ENCODE data around the gene SLC25A1. TPM values are rescaled to one million over a fixed set of nuclear protein-coding genes. Genes with fewer than 3 reads are reported as not detected.

SLC25A1 gene
- total and polyA plus RNA-seq, 2 of the 8 experiments (the other 6 are each of a cell fraction or from before 2014, with no cell fraction given), result 110 to 148 TPM

- FAIRE-seq (no peak), DNase-seq (ENCODE audit: low read depth in 1 of 2, low spot score in 2 of 2) (no peak)
- Histone ChIP-seq H3K4me2 (ENCODE audit: insufficient read depth in 1 of 2, low read depth in 2 of 2, low read length in 2 of 2) (no peak overlapping the region), H3K4ac (replicated peaks; ENCODE audit: insufficient read length, low read depth, low read length) (peak overlapping the region; percentile 19), H3K79me1 (ENCODE audit: low read depth, low read length) (no peaks in the 10 kb centered on the region), H3K56ac (replicated peaks; ENCODE audit: insufficient read length, low read depth, low read length) (no peak overlapping the region), H2BK120ac (replicated peaks; ENCODE audit: low read depth, low read length) (no peak overlapping the region), H3K79me2 (ENCODE audit: control insufficient read depth in 1 of 2, insufficient read depth in 2 of 2, low read length in 2 of 2) (no peaks in the 10 kb centered on the region), H4K5ac (ENCODE audit: insufficient read length, low read depth, low read length) (no peak overlapping the region), H3K9me3 (ENCODE audit: insufficient read depth in 2 of 2, low read depth in 1 of 2, low read length in 1 of 2) (no peaks in the 10 kb centered on the region), H3K9ac (replicated peaks in 1 of 4; ENCODE audit: extremely low read depth in 1 of 4, low read depth in 3 of 4, low read length in 3 of 4) (no peak overlapping the region), H2AK5ac (ENCODE audit: low read depth, low read length) (no peak overlapping the region), H3K4me1 (replicated peaks in 1 of 4; ENCODE audit: control insufficient read depth in 3 of 4, insufficient read depth in 4 of 4, low read length in 3 of 4) (peaks cover 5 to 24% (median 16%) of the 10 kb centered on the region in 4 experiments; a peak in 6 of 7 replicates), H3K36me3 (ENCODE audit: control insufficient read depth in 2 of 4, insufficient read depth in 4 of 4, low read length in 3 of 4) (peaks cover 0 to 8% (median 2%) of the 10 kb centered on the region in 4 experiments; a peak in 3 of 8 replicates), H4K91ac (replicated peaks; ENCODE audit: insufficient read length, low read length) (no peak overlapping the region), H3K27ac (ENCODE audit: low read depth, low read length) (no peak overlapping the region), H2BK5ac (ENCODE audit: low read depth, low read length) (peak overlapping the region; percentile 13; the same call in 1 of the 2 replicates), H4K20me1 (replicated peaks in 1 of 2; ENCODE audit: control insufficient read depth in 1 of 2, insufficient read depth in 2 of 2, low read length in 2 of 2) (no peaks in the 10 kb centered on the region), H3K27me3 (replicated peaks in 1 of 4; ENCODE audit: control insufficient read depth in 3 of 4, extremely low read depth in 1 of 4, insufficient read depth in 3 of 4, low read length in 3 of 4) (no peaks in the 10 kb centered on the region), H3K18ac (ENCODE audit: extremely low read depth, low read length) (no peak overlapping the region), H2BK20ac (ENCODE audit: low read length) (peak overlapping the region; percentile 89), H3K23me2 (ENCODE audit: low read depth, low read length) (no peaks in the 10 kb centered on the region), H4K8ac (ENCODE audit: extremely low read depth, insufficient read depth, low read length) (0 out of 2 replicates have a peak overlapping the region, but pooled peaks have one; percentile 20), H3K4me3 (ENCODE audit: extremely low read depth in 1 of 4, insufficient read depth in 2 of 4, low read depth in 3 of 4, low read length in 4 of 4) (no peak overlapping the region), H2AFZ (ENCODE audit: low read length) (no peak overlapping the region), H3K14ac (ENCODE audit: insufficient read length) (no peak overlapping the region), H2BK15ac (ENCODE audit: low read length) (0 out of 2 replicates have a peak overlapping the region, but pooled peaks have one; percentile 34), H2BK12ac (ENCODE audit: low read depth, low read length) (no peak overlapping the region), H3K23ac (ENCODE audit: insufficient read length) (no peak overlapping the region)
- no peak for TF ChIP-seq GTF2F1 (IDR thresholded peaks at IDR 0.05; ENCODE audit: borderline replicate concordance, low read depth, low read length)
- TF ChIP-seq SAP30 (IDR thresholded peaks at IDR 0.05; ENCODE audit: insufficient read depth, insufficient replicate concordance, low read length), result no peak
- CTCF ChIA-PET (ENCODE audit: partially characterized antibody), result interaction anchor here (1.1 to 1.7 kb wide), 3 partner anchors 12 to 85 kb away, joined by 3 to 4 read pairs (median 3); no protein-coding TSS in a partner anchor
- 96% methylated on average over 14 of the region's 14 CpGs; no CpG with 5 or more reads in 1 of the 2 experiments for WGBS, 2 experiments (ENCODE audit: extremely low coverage in 1 of 2, insufficient coverage in 1 of 2, insufficient read length in 1 of 2, insufficient replicate concordance in 2 of 2, low coverage in 1 of 2, low lambda C conversion rate in 2 of 2, missing lambda C conversion rate in 1 of 2)
- POLR2A ChIA-PET (ENCODE audit: partially characterized antibody), result no interaction called here
Measured at GRCh38 chr22:19215360-19215759, 36.8 kb upstream of the SLC25A1 start.

Data from H1 (cell line).